PC-3 (cell line): Measurements from ENCODE around the gene SEC14L1.

Source experiments
- CTCF ChIP-seq: fragments of 300-600 bp; sonication (generic); conservative IDR thresholded peaks from 2 replicates; pipeline ENCODE4 v1.5.1; 2017; ENCODE audit warnings: antibody characterized with exemption, low read depth, mild to moderate bottlenecking, low read length
- EZH2 ChIP-seq: fragments of 300-600 bp; sonication (generic); IDR thresholded peaks from one replicate; pipeline ENCODE4 v1.6.1; 2017; ENCODE audit warnings: antibody characterized with exemption, mild to moderate bottlenecking, low read length; ENCODE audit not compliant: unreplicated experiment
- EZH2phosphoT487 ChIP-seq: fragments of 300-600 bp; sonication (generic); IDR thresholded peaks from 2 replicates; pipeline ENCODE4 v1.6.1; 2018; ENCODE audit warnings: mild to moderate bottlenecking, antibody characterized with exemption, low read length, borderline replicate concordance

- TF ChIP-seq CTCF = no peak
- no peak for TF ChIP-seq EZH2
- TF ChIP-seq EZH2phosphoT487 = no peak
These were observed 56.3 kb downstream of the SEC14L1 start for GRCh38 chr17:77197115-77197514.
